Activated naive CD4-positive, alpha-beta T cell treated with Interleukin-2 at 50 U/mL for 16 hours (primary cell): ENCODE data around the gene TSPAN32.
"Not testable (repeated sequence)": the region's sequence is repeated elsewhere in the genome, so short reads cannot be mapped to it uniquely, and the experiment has no call there.

Source experiments
- DNase-seq: peaks from one replicate; pipeline ENCODE4 v3.0.0-alpha.2; 2020

TSPAN32 gene

DNA sequence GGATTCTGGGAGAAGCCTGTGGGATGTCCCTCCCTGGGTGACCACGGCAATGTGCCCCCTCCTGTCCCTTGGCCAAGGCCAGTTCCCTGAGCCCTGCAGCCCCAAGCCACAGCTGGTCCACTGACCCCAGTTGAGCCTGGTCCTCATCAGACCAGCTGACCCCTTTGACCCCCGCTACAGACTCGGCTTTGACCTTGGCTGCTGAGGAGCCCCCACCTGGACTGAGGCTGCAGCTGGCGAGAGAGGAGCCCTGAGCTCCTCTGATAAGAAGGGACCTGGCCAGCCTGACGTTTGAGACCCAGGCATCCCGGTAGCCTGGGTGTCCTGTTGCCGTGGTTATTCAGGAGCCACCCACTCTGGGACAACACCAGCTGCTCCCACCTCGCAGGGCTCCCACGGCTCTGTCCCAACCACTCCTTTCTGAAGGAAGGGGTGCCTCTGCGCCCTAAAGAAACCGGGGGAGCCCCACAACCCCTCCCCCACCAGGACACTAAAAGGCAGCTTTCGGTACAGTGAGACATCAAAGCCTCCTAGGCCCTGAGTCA is 34.4 kb upstream of the TSPAN32 start:
- no peak for DNase-seq

- DNase-seq, result no peak
Observed at GRCh38 chr11:2267851-2268728, 33.7 kb upstream of the TSPAN32 start.

DNA sequence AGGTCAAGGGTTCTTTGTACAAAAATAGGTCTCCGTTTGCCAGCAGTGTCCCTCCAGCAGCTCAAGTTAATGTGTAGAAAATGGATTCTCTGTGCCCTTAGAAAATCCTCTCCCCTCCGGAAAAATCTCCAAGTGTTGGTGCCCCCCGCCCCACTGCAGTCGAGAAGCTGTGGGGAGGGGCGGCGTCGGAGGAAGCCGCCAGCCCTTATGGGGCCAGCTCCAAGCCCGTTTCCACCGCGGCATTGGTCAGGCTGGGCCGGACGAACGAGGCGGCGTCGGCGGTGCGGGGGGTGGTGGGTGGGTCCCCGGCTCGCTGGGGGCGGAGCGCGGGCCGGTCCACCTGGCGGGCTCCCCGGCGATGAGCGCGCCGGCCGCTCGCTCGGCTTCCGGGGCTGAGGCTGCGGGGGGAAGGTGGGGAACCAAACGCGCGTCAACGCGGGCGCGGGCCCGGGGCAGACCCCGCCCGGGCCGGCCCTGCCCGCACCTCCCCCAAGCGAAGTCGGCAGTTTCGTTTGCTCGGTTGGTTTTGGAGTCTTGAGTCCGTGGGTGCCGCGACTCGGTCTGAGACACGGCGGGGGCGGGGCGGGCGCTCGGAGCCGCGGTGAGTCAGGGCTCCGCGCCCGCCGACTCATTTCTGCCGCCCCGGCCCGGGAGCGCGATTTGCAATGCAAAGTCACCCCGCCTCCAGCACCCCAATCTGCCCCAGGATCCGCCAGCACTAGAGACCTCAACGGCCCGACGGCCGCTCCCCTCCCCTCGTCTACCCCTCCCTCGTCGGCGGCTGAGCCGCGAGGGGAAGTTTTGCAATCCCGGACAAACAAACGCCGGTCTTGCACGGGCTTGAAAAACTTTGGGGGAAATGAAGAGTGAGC is 32.8 kb upstream of the TSPAN32 start:
- DNase-seq, result peak; percentile 89

DNA sequence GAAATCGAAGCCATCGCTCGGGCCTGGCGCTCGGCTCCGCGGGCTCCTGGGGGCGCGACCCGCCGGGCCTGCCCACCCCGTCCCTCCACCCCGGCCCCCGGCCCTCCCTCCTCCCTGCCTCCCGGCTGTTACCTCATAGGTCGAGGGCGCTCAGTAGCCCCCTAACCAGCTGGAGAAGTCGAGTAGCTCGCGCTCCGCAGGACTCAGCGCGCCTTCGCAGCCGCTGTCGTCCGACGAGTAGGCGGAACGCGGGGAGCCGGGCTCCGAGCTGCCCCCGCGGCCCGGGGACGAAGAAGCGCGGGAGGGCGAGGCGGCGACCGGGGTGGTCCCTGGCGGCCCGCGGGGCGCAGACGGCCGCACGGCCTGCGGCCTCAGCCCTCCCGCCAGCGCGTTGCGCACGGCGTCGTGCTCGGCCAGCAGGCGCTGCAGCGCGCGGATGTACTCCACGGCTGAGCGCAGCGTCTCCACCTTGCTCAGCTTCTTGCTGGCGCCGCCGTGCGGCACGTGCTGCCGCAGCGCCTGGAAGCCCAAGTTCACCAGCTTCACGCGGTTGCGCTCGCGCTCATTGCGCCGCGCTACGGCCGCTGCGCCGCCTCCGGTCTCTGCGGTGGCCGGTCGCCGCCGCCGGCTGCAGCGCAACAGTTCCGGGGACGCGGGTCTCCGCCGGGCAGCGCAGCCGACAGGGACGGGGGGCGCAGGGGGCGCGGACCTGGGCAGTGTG is 32.1 kb upstream of the TSPAN32 start:
- DNase-seq, result peak; percentile 49

DNA sequence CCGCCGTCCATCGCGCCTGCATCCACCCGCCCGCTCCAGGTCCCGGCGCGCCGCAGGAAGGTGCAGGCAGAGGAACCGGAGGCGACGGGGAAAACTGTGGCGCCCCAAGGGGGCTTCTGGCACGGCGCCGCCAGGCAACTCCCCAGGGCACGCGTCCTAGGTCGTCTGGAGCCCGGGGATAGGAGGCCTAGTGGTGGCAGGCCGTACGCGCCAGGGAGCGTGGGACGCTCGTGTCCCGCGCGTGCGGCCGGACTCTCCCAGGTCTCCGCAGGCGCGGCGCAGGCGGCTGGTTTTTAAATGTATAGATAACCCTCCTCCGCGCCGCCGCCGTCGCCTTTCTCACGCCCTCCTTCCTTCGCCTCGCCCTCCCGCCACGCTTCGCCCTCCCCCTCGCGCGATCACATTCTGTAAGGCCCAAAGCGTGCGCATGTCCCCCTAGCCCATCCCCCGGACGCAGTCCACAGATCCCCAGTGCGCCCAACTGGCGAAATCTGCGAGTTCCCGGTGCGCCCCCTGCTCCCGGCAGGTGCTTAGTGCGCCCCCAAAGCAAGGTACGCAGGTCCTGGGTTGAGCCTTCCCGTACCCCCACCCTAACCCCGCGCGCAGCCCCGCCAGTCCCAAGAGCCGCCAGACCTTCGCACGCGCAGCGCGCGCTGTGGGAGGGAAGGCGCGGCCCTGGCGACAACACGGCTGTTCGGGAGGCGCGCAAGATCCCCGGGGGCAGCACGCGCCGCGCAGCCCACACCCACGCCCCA is 31.3 kb upstream of the TSPAN32 start, which contains the start of gene ASCL2:
ASCL2 (minus strand) TSS at position 267 of the 755 bp plus-strand sequence; CDS start at position 11, 256 bp downstream.
- peak; percentile 24 for DNase-seq

GRCh38 chr11:2271077-2271326 is 30.8 kb upstream of the TSPAN32 start:
- DNase-seq, result peak; percentile 57

GRCh38 chr11:2271327-2272227 is 30.2 kb upstream of the TSPAN32 start:
- no peak for DNase-seq

GRCh38 chr11:2272228-2272945 is 29.4 kb upstream of the TSPAN32 start:
- DNase-seq, result no peak

- DNase-seq, result no peak
Observed at GRCh38 chr11:2272946-2273280, 28.9 kb upstream of the TSPAN32 start.

- no peak for DNase-seq
Observed at GRCh38 chr11:2273311-2273710, 28.5 kb upstream of the TSPAN32 start.

DNA sequence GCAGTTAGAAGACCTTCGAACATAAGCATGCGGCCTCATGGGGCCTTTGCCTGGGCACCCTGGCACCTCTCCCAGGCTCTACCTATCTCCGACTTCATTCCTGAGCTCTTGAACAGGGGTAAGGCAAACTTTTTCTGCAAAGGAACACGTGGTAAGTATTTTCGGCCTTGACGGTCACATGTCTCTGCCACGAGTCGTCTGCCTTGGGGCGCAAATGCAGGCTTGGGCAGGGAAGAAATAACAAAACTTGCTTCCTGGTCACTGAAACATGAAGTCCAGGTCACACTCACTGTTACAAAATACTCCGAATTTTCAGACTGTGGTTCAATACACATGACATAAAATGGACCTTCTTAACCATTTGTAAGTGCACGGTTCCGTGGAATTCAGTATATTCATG is 28.0 kb upstream of the TSPAN32 start:
- DNase-seq, result no peak

- DNase-seq, result no peak
Observed at GRCh38 chr11:2275334-2276279, 26.2 kb upstream of the TSPAN32 start.

DNA sequence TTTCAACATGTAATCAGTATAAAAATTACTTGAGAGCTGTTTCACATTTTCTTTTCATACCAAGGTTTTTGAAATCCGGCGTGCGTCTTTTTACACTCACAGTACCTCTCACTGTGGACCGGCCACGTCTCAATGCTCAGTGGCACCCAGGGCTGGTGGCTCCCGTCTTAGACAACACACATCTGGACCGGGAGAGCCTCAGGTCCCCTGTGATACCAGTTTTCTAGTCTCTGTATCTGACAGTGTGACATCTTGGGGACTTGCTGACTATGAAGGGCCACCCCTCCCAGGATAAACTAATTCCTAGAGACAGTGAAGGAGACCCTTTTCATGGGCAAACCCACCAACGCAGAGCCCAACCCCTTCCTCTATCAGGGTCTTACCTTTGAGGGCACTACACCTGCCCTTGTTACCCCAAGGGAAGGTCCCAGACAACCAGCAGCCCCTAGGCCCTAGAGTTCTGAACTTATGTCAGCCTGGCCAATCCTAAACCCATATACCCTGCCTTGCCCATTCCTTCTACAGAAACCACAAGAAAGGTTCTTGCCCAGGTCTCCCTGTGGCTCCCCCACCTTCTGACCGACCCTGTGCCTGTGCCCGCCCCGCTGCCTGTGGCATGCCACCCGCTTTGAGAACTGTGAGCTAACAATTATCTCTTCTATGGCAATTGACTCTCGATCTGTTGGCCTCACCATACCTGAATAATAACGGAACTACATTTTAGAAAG is 25.4 kb upstream of the TSPAN32 start:
- DNase-seq, result no peak

GRCh38 chr11:2277008-2277346 is 24.8 kb upstream of the TSPAN32 start:
- no peak for DNase-seq

GRCh38 chr11:2277933-2278523 is 23.8 kb upstream of the TSPAN32 start:
- no peak for DNase-seq

- DNase-seq, result no peak
Observed at GRCh38 chr11:2280208-2280607, 21.6 kb upstream of the TSPAN32 start.

DNA sequence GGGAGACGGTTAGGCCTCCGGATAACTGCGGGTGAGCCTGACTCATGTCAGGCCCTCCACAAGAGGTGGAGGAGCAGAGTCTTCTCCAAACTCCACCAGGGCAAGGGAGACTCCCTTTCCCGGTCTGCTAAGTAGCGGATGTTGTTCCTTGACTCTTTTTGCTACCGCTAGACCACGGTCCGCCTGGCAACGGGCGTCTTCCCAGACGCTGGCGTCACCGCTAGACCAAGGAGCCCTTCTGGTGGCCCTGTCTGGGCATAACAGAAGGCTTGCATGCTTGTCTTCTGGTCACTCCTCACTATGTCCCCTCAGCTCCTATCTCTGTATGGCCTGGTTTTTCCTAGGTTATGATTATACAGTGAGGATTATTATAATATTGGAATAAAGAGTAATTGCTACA is 15.5 kb upstream of the TSPAN32 start:
- not testable (repeated sequence) for DNase-seq

GRCh38 chr11:2287091-2287490 is 14.7 kb upstream of the TSPAN32 start:
- DNase-seq, result no peak
